Keratinocyte (primary cell): Measurements from ENCODE around the gene LMNTD2.

Source experiments
- CTCF ChIP-seq, 3 experiments: IDR thresholded peaks in 1 of 3; conservative IDR thresholded peaks in 1 of 3; optimal IDR thresholded peaks in 1 of 3; 2 replicates in 2 of 3; 3 replicates in 1 of 3; pipeline versions ENCODE3 to v1.5.1; 2011; ENCODE audit warnings: low read length in 3 of 3, mild to moderate bottlenecking in 3 of 3, moderate library complexity in 2 of 3, control low read depth in 1 of 3, inconsistent platforms in 1 of 3; ENCODE audit not compliant: insufficient read depth in 2 of 3; ENCODE audit errors: extremely low read depth in 1 of 3
- EZH2 ChIP-seq: IDR thresholded peaks from one replicate; pipeline ENCODE4 v1.6.1; 2012; ENCODE audit warnings: inconsistent platforms, mild to moderate bottlenecking, low read length, moderate library complexity

DNA sequence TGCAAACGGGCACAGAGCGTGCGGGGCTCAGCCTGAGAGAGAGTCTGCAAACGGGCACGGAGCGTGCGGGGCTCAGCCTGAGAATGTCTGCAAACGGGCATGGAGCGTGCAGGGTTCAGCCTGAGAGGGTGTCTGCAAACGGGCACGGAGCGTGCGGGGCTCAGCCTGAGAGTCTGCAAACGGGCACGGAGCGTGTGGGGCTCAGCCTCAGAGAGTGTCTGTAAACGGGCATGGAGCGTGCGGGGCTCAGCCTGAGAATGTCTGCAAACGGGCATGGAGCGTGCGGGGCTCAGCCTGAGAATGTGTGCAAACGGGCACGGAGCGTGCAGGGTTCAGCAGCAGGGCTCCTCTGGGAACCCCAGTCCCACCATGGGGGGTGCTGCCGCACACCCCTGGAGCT lies 29.3 kb upstream of the LMNTD2 start:
- TF ChIP-seq CTCF (optimal IDR thresholded peaks at IDR 0.05 in 1 of 3, IDR thresholded peaks at IDR 0.05 in 1 of 3, conservative IDR thresholded peaks at IDR 0.05 in 1 of 3; ENCODE audit: extremely low read depth in 1 of 3, insufficient read depth in 2 of 3, low read length in 3 of 3) (no peak), EZH2 (no peak)
